GM21786 (cell line): Measurements from ENCODE around the gene HSF2BP.
"Not testable (repeated sequence)": the region's sequence is repeated elsewhere in the genome, so short reads cannot be mapped to it uniquely, and the experiment has no call there.

Experiments
- ATAC-seq: cut with Tn5 transposase; IDR thresholded peaks from one replicate; pipeline ENCODE4 v1.9.1; 2021; ENCODE audit not compliant: unreplicated experiment

HSF2BP gene

DNA sequence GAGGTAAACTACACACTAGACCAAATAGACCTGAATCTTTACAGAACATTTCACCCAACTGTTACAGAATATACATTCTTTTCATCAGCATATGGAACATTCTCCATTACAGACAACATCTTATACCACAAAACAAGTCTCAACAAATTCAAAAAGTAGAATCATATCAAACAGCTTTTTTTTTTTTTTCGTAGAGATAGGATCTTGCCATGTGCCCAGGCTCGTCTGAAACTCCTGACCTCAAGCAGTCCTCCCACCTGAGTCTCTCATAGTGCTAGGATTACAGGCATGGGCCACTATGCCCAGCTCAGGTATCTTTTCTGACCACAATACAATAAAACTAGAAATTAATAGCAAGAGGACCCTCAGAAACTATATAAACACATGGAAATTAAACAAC, 36.5 kb downstream of the HSF2BP start:
- ATAC-seq, result no peak

DNA sequence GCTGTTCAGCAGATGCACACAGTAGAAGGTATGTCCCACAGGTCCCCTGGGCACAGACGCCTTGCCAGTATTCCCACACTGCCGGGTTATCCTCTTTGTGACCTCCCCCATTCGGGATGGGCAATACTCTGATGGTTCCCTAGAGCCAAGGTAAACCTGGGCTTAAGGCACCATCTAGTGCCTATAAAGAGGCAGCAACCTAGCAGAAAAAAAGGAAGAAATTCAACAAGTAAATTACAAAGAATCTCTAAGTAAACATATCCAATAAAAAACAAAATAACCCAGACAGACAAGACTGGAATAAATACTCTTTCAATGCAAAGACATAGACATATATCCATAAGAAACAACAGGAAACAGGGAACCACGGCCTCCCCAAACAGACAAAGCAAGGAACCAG, 39.4 kb downstream of the HSF2BP start:
- no peak for ATAC-seq

DNA sequence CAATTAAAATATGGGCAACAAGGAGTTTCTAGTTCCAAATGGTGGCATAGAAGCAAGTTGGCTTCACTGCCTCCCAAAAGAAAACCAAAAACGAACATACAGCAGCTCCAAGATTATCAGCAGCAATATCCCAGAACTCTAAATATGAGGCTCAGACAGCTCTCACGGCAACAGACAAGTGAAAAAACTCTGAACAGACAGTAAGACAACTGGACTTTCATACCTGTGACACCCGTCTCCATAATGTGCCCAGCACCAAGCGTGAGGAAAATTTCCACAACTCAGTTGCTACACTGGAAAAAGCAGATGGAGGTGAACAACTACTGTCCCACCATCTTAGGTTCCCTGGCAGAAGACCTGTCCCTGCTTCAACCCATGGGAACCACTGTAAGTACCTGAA, 39.9 kb downstream of the HSF2BP start:
- no peak for ATAC-seq

DNA sequence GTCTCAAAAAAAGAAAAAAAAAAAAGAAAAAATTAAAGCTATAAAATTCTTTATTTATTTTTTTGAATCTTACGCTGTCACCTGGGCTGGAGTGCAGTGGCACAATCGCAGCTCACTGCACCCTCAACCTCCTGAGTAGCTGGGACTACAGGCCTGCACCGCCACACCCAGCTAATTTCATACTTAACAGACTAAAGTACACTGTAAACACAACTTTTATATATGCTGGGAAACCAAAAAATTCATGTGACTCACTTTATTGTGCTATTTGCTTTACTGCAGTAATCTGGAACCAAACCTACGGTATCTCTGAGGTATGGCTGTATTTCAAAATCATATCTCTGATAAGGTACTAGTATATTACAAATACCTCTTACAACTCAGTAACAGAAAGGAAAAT, 40.3 kb downstream of the HSF2BP start:
- ATAC-seq, result no peak

DNA sequence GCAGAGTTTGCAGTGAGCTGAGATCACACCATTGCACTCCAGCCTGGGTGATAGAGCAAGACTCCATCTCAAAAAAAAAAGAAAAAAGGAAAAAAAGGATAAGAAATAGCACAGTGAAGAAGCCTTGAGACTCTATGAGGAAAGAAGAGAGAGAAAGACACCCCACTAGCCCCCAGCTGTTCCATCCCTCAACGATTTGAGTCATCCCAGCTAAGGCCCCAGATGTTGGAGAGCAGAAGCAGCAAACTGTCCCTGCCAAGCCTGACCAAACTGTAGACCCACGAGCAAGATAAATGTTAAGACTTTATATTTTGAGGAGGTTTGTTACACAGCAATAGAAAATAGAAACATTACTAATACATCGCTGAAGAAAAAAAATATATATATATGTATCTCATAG, 42.4 kb downstream of the HSF2BP start:
- not testable (repeated sequence) for ATAC-seq

DNA sequence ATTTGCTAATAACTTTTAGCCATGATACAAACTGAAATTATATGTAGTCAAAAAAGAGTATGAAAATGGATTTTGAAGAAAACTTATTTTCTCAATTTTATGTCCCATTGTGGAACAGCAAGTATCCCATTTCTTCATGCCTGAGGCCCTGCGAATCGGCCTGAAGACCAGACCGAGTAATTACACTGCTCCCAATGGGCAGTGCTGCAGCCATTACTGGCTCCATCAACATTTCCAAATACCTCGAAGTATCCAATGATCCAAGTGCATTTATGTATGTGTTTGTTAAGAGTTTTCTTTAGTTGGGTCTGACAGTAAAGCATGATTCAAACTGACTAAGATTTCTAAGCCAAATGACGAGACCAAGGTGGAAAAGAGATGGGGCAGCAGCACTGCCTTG, 44.4 kb downstream of the HSF2BP start:
- ATAC-seq, result no peak

DNA sequence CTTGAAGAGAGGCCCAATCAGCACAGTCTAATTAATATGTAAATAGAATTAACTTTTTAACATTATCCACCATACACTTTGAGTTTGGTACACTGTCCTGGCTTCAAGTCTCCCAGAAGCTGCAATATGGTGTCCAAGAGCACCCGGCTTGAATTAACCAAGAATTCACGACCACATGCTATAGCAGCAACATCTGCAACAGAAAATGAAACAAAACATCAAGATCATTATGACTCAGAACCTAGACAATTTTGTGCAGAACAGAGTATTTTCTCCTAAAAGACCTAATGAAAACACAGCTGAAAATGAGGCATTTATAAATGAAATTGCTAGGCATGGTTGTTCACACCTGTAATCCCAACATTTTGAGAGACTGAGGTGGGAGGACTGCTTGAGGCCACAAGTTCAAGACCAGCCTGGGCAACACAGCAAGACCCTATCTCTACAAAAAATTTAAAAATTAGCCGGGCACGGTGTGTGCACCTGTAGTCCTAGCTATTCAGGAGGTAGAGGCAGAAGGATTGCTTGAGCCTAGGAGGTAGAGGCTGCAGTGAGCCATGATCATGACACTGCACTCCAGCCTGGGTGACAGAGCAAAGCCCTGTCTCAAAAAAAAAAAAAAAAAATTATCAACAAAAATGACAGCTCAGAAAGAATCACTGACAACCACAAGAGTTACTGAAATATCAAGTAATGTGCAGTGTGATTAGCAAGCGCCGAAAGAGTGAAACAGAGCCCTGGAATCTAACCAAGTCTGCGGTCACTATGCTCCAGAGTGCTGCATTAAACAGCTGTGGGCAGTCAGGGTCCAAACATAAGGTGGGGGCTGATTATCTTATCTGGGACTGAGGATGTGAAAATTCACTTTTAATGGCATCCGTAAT, 45.3 kb downstream of the HSF2BP start:
- no peak for ATAC-seq

DNA sequence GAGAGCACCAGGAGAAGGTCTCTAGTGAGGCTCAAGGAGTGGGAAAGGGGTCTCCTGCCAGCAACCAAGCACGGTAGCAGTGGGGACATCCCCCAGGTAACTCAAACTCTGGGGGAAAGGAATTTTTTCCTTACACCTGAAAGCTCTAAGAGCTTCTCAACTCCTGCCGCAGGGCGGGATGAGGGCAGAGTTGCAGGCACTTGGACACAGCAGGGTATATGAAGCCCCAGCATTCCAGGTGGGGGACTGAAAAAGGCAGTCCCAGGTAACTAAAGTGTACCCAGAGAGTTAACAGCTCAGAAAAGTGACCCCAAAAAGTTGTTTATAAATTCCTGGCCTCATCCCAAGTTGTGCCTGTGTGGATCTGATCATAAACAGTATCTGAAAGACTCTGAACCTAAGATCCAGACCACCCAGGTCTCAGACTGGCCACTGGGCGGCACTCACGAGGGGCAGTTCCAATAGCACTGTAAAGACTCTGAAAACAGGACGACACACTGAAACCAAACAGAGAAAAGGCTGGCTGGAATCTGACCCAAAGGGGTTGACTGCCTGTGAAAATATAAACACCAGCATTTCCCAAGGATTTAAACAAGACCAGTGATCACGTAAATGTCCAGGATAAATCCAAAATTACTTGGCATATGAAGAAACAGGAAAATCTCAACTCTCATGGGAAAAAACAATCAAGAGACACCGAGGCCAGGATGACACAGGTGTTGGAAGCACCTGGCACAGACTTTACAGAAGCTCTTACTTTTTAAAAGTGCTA, 47.5 kb downstream of the HSF2BP start:
- no peak for ATAC-seq

DNA sequence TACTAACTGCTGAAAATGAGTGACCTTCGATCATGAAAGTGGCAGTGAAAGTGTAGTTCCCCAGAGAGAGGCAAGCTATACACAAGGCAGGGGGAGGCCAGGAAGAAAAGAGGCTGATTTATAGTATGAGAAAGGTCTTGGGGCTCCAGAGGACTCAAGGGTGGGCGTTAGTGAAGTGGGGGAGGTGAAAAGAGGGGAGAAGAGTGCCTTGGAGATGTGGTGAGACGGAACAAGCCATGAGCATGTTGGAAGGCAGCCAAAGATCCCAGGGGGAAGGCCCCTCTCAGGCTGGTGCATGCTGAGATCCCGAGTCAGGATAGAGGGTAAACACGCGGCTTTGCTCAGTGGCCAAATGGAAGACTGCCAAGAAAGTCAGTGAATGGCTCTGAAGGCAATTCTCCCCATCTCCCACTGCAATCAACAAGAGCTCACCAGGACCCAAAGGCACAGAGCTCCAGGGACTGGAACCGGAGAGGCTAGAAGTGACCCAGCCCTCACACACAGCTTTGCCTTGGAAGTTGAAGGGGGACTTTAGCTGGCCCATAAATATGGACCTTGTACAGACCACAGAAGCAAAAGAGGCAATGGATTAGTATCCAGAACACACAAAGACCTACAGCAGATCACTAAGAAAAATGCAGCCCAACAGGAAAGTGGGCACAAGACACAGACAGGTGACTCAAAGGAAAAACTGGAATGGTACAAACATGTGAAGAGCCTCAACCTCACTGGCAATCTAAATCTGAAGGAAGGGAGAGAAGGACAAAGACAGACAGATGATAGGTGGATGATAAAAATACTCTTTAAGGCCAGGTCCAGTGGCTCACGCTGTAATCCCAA, 49.6 kb downstream of the HSF2BP start:
- no peak for ATAC-seq

DNA sequence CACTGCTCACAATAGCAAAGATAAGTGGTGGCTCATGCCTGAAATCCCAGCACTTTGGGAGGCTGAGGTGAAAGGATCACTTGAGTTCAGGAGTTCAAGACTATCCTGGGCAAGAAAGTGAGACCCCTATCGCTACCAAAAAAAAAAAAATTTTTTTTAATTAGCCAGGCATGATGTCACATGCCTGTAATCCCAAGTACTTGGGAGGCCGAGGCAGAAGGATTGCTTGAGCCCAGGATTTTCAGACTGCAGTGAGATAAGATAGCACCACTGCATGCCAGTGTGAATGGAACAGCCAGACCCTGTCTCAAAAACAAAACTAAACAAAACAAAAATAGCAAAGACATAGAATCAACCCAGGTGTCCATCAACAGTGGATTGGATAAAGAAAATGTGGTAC, 50.6 kb downstream of the HSF2BP start:
- no peak for ATAC-seq

DNA sequence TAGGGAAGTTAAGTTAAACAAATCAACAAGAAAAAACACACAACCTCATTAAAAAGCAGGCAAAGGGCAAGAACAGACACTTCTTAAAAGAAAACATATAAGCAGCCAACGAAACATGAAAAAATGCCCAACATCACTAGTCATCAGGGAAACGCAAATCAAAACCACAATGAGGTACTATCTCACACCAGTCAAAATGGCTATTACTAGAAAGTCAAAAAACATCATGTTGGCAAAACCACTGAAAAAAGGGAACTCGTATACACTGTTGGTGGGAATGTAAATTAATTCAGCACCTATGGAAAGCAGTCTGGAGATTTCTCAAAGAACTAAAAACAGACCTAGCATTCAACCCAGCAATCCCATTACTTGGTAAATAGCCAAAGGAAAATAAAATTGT, 51.1 kb downstream of the HSF2BP start:
- ATAC-seq, result no peak

DNA sequence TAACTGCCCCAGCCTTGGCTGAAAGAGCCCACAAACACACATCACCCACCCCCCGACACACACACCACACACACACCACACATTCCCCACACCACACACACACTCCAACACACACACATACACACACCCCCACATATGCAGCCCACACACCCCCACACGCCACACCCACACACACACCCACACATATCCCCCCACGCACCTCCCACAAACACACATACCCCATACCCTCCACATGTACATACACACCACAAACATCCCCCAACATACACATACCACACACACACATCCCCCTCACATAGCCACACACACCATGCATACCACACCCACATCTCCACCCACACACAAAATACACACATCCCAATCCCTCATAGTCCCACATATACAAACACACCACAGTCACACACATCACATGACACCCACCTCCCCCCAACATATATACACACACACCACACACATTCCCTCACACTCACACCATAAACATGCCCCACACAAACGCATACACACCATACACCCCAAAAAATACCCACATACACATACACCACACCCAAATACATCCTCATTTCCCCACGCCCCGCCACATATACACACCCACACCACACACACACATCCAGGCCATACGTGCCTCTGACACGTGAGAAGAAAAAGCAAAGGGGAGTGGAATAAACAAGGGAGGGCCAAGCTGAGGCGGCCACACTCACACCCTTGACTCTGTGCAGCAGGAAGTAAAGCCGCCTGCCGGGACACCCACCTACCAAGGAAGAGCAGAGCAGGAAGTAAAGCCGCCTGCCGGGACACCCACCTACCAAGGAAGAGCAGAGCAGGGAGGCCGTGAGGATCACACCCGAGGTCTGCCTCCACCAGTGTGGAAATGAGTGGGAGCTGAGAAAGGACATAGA, 53.7 kb downstream of the HSF2BP start:
- no peak for ATAC-seq

DNA sequence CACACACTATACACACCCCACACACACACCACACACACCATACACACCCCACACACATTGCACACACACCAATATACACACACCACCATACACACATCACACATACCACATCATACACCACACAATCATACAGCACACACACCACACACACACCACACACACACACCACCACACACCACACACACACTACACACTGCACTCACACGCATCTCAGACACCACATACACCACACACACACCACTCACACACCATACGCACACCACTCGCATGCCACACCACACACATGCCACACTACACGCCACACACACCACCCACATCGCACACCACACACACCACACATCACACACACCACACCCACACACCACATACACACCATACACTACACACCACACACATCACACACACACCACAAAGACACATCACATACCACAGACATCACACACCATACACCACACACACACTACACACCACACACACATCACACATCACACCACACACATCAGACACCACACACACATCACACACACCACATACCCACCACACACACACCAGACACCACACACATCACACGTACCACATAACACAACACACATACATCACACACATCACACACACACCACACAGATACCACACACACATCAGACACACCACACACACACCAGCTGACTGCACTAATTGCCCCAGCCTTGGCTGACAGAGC, 54.6 kb downstream of the HSF2BP start:
- ATAC-seq, result no peak

DNA sequence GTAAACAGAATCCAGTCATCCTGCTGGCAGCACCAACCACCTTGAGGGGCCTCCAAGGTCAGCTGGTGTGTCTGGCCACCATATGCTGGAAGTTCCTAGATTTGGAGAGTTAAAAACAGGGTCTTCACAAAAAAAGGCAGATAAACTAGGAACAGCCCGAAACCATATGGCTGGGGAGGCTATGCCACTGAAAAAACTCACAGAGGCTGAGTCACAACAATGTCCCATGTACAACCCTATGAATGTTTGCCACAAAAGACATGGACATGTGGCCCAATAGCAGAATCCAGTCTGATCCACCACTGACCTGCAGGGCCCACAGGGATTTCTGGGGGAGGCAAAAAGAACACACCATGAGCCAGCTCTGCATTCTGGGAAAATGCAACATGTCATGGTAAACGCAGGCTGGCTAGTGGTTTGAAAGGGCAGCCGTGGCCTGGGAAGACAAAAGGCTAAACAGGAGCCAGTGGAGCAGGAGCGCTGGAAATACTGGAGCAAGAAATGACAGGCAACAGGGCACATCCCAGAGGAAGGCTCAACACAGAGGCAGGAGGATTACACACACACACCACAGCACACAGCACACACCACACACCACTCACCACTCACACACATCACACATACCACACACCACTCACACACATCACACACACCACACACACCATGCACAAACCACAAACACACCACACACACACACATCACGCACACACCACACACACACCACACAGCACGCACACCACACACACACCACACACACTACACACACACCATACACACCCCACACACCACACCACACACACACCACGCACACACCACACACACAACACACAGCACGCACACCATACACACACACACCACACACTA, 55.4 kb downstream of the HSF2BP start:
- no peak for ATAC-seq

DNA sequence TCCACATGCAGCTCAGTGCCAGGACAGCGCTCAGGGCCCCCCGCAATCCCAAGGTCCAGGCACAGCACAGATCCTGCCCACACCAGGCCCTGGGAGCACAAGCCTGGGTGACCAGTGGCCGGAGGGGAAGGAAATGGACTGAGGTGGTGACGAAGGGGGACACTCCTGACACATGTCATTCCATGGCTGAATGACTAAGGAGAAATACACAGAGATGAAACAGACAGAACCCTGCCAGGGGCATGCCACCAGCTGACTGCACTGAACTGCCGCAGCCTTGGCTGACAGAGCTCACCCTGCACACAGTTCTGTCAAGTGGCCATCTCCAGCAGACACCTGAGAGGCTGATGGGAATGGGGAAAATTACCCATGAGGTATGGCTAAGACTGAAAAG, 56.1 kb downstream of the HSF2BP start:
- ATAC-seq, result no peak

DNA sequence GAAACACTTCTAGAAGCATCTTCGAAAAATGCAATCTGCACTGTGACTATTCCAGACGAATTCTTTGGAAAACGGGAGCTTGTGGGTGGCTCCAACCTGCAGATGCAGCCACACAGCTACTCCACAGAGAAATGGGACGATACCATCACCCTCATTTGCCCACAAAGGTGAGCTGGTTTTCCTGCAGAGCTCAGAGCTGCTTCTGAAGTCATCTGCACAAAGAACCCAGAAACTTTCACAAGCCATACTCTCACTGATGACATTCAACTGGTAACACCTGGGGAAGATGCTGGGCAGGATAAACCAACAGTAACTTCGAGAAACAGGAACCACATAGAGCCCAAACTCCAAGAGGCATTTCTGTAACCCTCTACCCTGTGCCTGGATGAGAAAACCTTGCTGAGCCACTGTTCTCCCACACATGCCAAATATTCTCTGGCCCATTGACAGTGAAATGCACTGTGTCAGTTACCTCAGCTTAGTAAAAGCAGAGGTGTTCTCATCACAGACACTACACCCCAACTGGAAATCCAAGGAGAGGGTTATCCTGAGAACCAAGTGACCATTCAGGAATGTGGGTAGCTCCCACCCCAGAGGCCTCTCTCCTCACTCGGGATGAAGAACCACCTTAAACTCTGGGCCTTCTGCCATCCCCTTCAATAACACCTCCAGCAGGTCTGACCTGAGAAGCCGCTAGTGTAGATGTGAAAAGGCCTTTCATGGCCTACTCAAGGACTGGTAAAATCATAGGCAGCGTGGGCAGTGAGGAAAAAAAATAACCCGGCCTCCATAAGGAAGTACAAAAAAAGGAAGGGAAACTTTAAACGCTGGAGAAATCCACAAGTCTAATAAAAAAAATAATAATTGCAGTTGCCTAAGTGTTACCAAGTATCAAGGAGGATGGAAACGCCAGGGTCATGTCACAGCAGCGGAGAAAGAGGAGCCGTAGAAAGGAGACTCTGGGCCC, 56.7 kb downstream of the HSF2BP start:
- ATAC-seq, result no peak

DNA sequence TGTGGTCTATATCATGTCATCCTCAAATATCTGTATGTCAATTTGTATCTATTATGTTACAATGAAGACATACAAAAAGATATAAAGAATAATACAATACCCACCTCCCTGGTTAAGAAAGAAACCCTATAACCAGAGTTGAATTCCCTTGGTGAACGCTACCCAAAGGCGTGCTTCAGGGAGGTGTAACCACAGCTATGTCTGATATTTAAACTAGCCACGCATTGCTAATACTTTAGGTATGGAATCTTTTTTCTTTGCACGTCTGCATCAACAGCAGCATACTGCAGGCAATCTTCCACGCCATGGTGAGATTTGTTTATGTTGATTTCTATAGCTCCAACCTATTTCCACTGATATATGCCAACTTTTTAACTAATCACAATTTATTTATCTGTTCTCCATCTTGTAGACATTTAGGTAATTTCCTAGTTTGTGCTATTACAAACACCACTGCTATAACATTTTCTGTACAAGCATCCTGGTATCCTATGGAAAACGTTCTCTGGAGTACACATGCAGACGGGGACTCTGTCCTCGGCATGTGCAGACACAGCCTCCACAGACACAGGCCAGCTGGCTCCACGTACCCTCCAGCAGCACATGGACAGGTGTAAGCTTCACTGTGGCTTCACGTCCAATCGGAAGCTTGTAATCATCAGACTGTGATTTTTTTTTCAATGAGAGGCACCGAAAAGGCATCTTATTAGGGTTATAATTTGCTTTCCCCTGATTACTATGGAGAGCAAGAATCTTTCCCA, 58.5 kb downstream of the HSF2BP start:
- no peak for ATAC-seq
